MM.1S (cell line): ENCODE results near the gene RCBTB1.
"Not testable (repeated sequence)": the region's sequence is repeated elsewhere in the genome, so short reads cannot be mapped to it uniquely, and the experiment has no call there.

Experiments used
- DNase-seq: peaks from one replicate; pipeline ENCODE4 v3.0.0-alpha.2; 2015
- H2AFZ ChIP-seq: fragments of 300-600 bp; sonication (generic); 2 replicates; pipeline ENCODE4 v1.6.0; 2016; ENCODE audit warnings: antibody characterized with exemption, low read length
- H3F3A ChIP-seq: fragments of 300-600 bp; sonication (generic); 2 replicates; pipeline ENCODE4 v1.6.1; 2016; ENCODE audit warnings: mild to moderate bottlenecking, antibody characterized with exemption, low read length, moderate library complexity, mixed read lengths; ENCODE audit not compliant: insufficient read depth
- H3K27ac ChIP-seq: fragments of 300-600 bp; sonication (generic); 2 replicates; pipeline ENCODE4 v1.5.1; 2016; ENCODE audit warnings: mild to moderate bottlenecking, low read length
- H3K27me3 ChIP-seq: fragments of 300-600 bp; sonication (generic); replicated peaks from 2 replicates; pipeline ENCODE4 v1.6.0; 2016; ENCODE audit warnings: low read length; ENCODE audit not compliant: insufficient read depth
- H3K36me3 ChIP-seq: fragments of 300-600 bp; sonication (generic); replicated peaks from 2 replicates; pipeline ENCODE4 v1.6.1; 2016; ENCODE audit warnings: mild to moderate bottlenecking, low read length, mixed read lengths; ENCODE audit not compliant: insufficient read depth
- H3K4me1 ChIP-seq: fragments of 300-600 bp; sonication (generic); 2 replicates; pipeline ENCODE4 v1.6.1; 2016; ENCODE audit warnings: low read length, mixed read lengths
- H3K4me2 ChIP-seq: fragments of 300-600 bp; sonication (generic); 2 replicates; pipeline ENCODE4 v1.6.0; 2016; ENCODE audit warnings: low read depth, low read length
- H3K4me3 ChIP-seq: fragments of 300-600 bp; sonication (generic); 2 replicates; pipeline ENCODE4 v1.5.1; 2016; ENCODE audit warnings: low read length, mixed read lengths
- H3K79me2 ChIP-seq: fragments of 300-600 bp; sonication (generic); 2 replicates; pipeline ENCODE4 v1.6.1; 2016; ENCODE audit warnings: mixed run types, low read length, mixed read lengths
- H3K9ac ChIP-seq: fragments of 300-600 bp; sonication (generic); 2 replicates; pipeline ENCODE4 v1.6.1; 2016; ENCODE audit warnings: low read length, mixed read lengths
- H3K9me2 ChIP-seq: fragments of 300-600 bp; sonication (generic); replicated peaks from 2 replicates; pipeline ENCODE4 v1.6.1; 2016; ENCODE audit warnings: mild to moderate bottlenecking, low read length, mixed read lengths; ENCODE audit not compliant: insufficient read depth
- H3K9me3 ChIP-seq: fragments of 300-600 bp; sonication (generic); replicated peaks from 2 replicates; pipeline ENCODE4 v1.6.1; 2016; ENCODE audit warnings: mild to moderate bottlenecking, low read length, mixed read lengths; ENCODE audit not compliant: insufficient read depth
- H4K20me1 ChIP-seq: fragments of 300-600 bp; sonication (generic); 2 replicates; pipeline ENCODE4 v1.6.1; 2016; ENCODE audit warnings: mild to moderate bottlenecking, low read length, moderate library complexity, mixed read lengths; ENCODE audit not compliant: insufficient read depth
- CTCF ChIP-seq: fragments of 300-600 bp; sonication (generic); IDR thresholded peaks from 2 replicates; pipeline ENCODE4 v1.5.1; 2016; ENCODE audit warnings: antibody characterized with exemption, low read length, mixed read lengths
- EZH2 ChIP-seq: fragments of 300-600 bp; sonication (generic); optimal IDR thresholded peaks from 2 replicates; pipeline ENCODE3; 2017; ENCODE audit warnings: low read depth, mild to moderate bottlenecking, antibody characterized with exemption, low read length, mixed read lengths
- EZH2phosphoT487 ChIP-seq: fragments of 300-600 bp; sonication (generic); IDR thresholded peaks from 2 replicates; pipeline ENCODE4 v1.6.1; 2018; ENCODE audit warnings: antibody characterized with exemption, low read length

The RCBTB1 gene

GRCh38 chr13:49567491-49567890, 17.9 kb downstream of the RCBTB1 start:
- Histone ChIP-seq H3K4me2 (no peak overlapping the region), H3K9ac (no peak overlapping the region), H3K9me2 (no peaks in the 10 kb centered on the region), H3K27ac (no peak overlapping the region), H3K9me3 (no peaks in the 10 kb centered on the region), H3K36me3 (no peaks in the 10 kb centered on the region), H4K20me1 (no peaks in the 10 kb centered on the region), H3K27me3 (no peaks in the 10 kb centered on the region), H3K79me2 (no peaks in the 10 kb centered on the region), H3F3A (no peaks in the 10 kb centered on the region), H3K4me1 (no peaks in the 10 kb centered on the region), H3K4me3 (no peak overlapping the region), H2AFZ (no peak overlapping the region)
- DNase-seq: no peak
- no peak for TF ChIP-seq EZH2phosphoT487
- TF ChIP-seq EZH2: no peak
- no peak for TF ChIP-seq CTCF

GRCh38 chr13:49566461-49566860, 18.9 kb downstream of the RCBTB1 start:
- Histone ChIP-seq H3K79me2 (no peaks in the 10 kb centered on the region), H4K20me1 (no peaks in the 10 kb centered on the region), H3K4me1 (no peaks in the 10 kb centered on the region), H3K4me3 (no peak overlapping the region), H3F3A (no peaks in the 10 kb centered on the region), H3K27me3 (no peaks in the 10 kb centered on the region), H3K27ac (no peak overlapping the region), H3K9me3 (no peaks in the 10 kb centered on the region), H2AFZ (no peak overlapping the region), H3K9ac (no peak overlapping the region), H3K36me3 (no peaks in the 10 kb centered on the region), H3K9me2 (no peaks in the 10 kb centered on the region), H3K4me2 (no peak overlapping the region)
- TF ChIP-seq EZH2phosphoT487 (no peak), CTCF (no peak), EZH2 (no peak)
- no peak for DNase-seq

- not testable (repeated sequence) for H3K36me3 ChIP-seq, H3K4me3 ChIP-seq, H3K27ac ChIP-seq, H4K20me1 ChIP-seq, H3K9me3 ChIP-seq, H3K9me2 ChIP-seq, H3K9ac ChIP-seq, DNase-seq, H3K4me2 ChIP-seq, H3K27me3 ChIP-seq, H3F3A ChIP-seq, H2AFZ ChIP-seq, H3K4me1 ChIP-seq, H3K79me2 ChIP-seq
Observed at GRCh38 chr13:49565461-49565860, 19.9 kb downstream of the RCBTB1 start.

- no peaks in the 10 kb centered on the region for H3F3A ChIP-seq
- no peaks in the 10 kb centered on the region for H3K9me2 ChIP-seq
- no peaks in the 10 kb centered on the region for H3K27me3 ChIP-seq
- no peak overlapping the region for H3K4me3 ChIP-seq
- no peak overlapping the region for H3K27ac ChIP-seq
- no peak overlapping the region for H3K9ac ChIP-seq
- no peak for TF ChIP-seq CTCF
- no peak for TF ChIP-seq EZH2phosphoT487
- no peak for TF ChIP-seq EZH2
- no peaks in the 10 kb centered on the region for H3K79me2 ChIP-seq
- H4K20me1 ChIP-seq: no peaks in the 10 kb centered on the region
- no peak for DNase-seq
- no peaks in the 10 kb centered on the region for H3K9me3 ChIP-seq
- H3K4me2 ChIP-seq: no peak overlapping the region
- no peak overlapping the region for H2AFZ ChIP-seq
- H3K4me1 ChIP-seq: no peaks in the 10 kb centered on the region
- H3K36me3 ChIP-seq: no peaks in the 10 kb centered on the region
Observed at GRCh38 chr13:49563516-49563915, 21.8 kb downstream of the RCBTB1 start.
